Measurements from ENCODE around the gene XIST.

The XIST gene

DNA sequence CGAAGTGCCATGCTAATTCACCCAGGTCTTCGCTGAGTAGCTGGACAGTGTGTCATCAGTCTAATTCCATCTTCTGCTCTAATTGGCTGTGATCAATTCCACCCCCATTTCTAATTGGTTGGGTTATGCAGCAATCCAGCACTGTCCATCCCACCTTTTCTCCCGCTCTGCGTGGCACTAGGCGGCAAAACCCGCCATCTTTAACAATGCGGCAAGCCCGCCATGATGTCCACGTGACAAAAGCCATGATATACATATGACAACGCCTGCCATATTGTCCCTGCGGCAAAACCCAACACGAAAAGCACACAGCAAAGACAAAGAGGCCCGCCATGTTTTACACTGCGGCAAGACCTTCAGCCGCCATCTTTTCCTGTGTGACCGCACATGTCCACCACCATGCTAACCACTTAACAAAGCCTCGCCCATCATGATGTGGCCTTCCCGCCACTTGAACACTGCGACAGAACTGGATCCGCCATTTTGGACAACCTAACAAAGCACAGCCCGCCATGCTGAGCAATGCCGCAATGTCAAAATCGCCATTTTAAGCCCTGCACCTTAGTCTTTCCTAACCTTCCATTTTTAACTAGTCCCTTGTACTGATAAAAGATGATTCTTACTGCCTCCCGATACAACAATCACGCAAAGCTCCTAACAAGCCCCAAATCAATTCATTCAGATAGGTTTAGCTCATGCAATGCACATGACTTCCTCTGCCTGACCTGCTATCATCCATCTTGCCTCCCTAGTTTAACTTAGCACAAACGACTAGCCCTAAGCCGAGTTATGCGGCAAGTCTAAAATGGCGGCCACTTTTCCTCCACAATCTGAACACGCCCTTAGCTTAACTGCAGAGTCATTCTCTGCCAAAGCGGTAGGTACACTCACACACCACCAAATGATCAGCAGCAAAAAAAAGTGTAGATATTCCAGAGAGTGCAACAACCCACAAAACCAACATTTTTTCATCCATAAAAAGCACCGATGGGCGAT is 1.2 kb downstream of the XIST start (continued):
- TF ChIP-seq PRDM1 (tag by site-specific recombination; IDR thresholded peaks at IDR 0.05) (no peak), ZNF501 (tag by site-specific recombination; IDR thresholded peaks at IDR 0.05) (no peak), YY2 (tag by site-specific recombination; IDR thresholded peaks at IDR 0.05) (peak; percentile 99), ZFP3 (tag by site-specific recombination; IDR thresholded peaks at IDR 0.05; ENCODE audit: low read depth) (no peak), ZNF2 (tag by site-specific recombination; IDR thresholded peaks at IDR 0.05) (no peak; the same call in none of the 2 replicates), ZNF629 (tag by site-specific recombination; IDR thresholded peaks at IDR 0.05) (peak; percentile 82), ZNF140 (tag by site-specific recombination; IDR thresholded peaks at IDR 0.05) (no peak; the same call in 1 of the 2 replicates), ZSCAN23 (tag by site-specific recombination; IDR thresholded peaks at IDR 0.05) (peak; percentile 49; the same call in 1 of the 2 replicates), ZSCAN16 (tag by site-specific recombination; IDR thresholded peaks at IDR 0.05) (no peak; the same call in 1 of the 2 replicates), ZNF10 (tag by site-specific recombination; IDR thresholded peaks at IDR 0.05) (peak; percentile 16; the same call in 1 of the 2 replicates), ZNF561 (tag by site-specific recombination; IDR thresholded peaks at IDR 0.05; ENCODE audit: borderline replicate concordance) (peak; percentile 66), ZNF623 (tag by site-specific recombination; IDR thresholded peaks at IDR 0.05) (peak; percentile 30; the same call in 1 of the 2 replicates), ZFHX2 (tag by site-specific recombination; conservative IDR thresholded peaks at IDR 0.05) (no peak; the same call in 1 of the 2 replicates), ZNF169 (tag by site-specific recombination; IDR thresholded peaks at IDR 0.05) (no peak), SETDB1 (IDR thresholded peaks at IDR 0.05; ENCODE audit: insufficient read length, low read length) (no peak), ZNF366 (tag by site-specific recombination; conservative IDR thresholded peaks at IDR 0.05) (peak; percentile 66), ZNF585B (tag by site-specific recombination; IDR thresholded peaks at IDR 0.05) (no peak), ZBTB21 (tag by site-specific recombination; IDR thresholded peaks at IDR 0.05) (peak; percentile 73)
- TF ChIP-seq, protein P1, sequence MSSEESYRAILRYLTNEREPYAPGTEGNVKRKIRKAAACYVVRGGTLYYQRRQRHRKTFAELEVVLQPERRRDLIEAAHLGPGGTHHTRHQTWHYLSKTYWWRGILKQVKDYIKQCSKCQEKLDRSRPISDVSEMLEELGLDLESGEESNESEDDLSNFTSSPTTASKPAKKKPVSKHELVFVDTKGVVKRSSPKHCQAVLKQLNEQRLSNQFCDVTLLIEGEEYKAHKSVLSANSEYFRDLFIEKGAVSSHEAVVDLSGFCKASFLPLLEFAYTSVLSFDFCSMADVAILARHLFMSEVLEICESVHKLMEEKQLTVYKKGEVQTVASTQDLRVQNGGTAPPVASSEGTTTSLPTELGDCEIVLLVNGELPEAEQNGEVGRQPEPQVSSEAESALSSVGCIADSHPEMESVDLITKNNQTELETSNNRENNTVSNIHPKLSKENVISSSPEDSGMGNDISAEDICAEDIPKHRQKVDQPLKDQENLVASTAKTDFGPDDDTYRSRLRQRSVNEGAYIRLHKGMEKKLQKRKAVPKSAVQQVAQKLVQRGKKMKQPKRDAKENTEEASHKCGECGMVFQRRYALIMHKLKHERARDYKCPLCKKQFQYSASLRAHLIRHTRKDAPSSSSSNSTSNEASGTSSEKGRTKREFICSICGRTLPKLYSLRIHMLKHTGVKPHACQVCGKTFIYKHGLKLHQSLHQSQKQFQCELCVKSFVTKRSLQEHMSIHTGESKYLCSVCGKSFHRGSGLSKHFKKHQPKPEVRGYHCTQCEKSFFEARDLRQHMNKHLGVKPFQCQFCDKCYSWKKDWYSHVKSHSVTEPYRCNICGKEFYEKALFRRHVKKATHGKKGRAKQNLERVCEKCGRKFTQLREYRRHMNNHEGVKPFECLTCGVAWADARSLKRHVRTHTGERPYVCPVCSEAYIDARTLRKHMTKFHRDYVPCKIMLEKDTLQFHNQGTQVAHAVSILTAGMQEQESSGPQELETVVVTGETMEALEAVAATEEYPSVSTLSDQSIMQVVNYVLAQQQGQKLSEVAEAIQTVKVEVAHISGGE (tag by site-specific recombination; conservative IDR thresholded peaks at IDR 0.05; ENCODE audit: low read depth): no peak; the same call in 1 of the 2 replicates
- TF ChIP-seq, protein P2, sequence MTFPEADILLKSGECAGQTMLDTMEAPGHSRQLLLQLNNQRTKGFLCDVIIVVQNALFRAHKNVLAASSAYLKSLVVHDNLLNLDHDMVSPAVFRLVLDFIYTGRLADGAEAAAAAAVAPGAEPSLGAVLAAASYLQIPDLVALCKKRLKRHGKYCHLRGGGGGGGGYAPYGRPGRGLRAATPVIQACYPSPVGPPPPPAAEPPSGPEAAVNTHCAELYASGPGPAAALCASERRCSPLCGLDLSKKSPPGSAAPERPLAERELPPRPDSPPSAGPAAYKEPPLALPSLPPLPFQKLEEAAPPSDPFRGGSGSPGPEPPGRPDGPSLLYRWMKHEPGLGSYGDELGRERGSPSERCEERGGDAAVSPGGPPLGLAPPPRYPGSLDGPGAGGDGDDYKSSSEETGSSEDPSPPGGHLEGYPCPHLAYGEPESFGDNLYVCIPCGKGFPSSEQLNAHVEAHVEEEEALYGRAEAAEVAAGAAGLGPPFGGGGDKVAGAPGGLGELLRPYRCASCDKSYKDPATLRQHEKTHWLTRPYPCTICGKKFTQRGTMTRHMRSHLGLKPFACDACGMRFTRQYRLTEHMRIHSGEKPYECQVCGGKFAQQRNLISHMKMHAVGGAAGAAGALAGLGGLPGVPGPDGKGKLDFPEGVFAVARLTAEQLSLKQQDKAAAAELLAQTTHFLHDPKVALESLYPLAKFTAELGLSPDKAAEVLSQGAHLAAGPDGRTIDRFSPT (tag by site-specific recombination; IDR thresholded peaks at IDR 0.05): peak; percentile 98
